Dendritic cell treated with granulocyte-macrophage colony-stimulating factor and Interleukin-4, amounts not matched to agents 40 ng/mL and 50 ng/mL, for 4 days (primary cell): ENCODE results near the gene JPH3.

Experiments used
- H3K27ac Mint-ChIP-seq: one replicate; pipeline ENCODE4 v1.8.0; 2022; ENCODE audit warnings: mild to moderate bottlenecking, mixed read lengths
- H3K27me3 Mint-ChIP-seq: one replicate; pipeline ENCODE4 v1.8.0; 2022; ENCODE audit warnings: mild to moderate bottlenecking, mixed read lengths
- H3K36me3 Mint-ChIP-seq: one replicate; pipeline ENCODE4 v1.8.0; 2022; ENCODE audit warnings: low read depth, mixed read lengths
- H3K4me1 Mint-ChIP-seq: one replicate; pipeline ENCODE4 v1.8.0; 2022; ENCODE audit warnings: low read depth, mixed read lengths
- H3K4me3 Mint-ChIP-seq: one replicate; pipeline ENCODE4 v1.8.0; 2022; ENCODE audit warnings: mild to moderate bottlenecking, moderate library complexity, mixed read lengths
- H3K9me3 Mint-ChIP-seq: one replicate; pipeline ENCODE4 v1.8.0; 2022; ENCODE audit warnings: mixed read lengths
- intact Hi-C: fragments of 100-400 bp; cut with micrococcal nuclease; formaldehyde crosslinking; loops from one replicate; pipeline ENCODE4 v1.15.0; 2022

JPH3 gene

DNA sequence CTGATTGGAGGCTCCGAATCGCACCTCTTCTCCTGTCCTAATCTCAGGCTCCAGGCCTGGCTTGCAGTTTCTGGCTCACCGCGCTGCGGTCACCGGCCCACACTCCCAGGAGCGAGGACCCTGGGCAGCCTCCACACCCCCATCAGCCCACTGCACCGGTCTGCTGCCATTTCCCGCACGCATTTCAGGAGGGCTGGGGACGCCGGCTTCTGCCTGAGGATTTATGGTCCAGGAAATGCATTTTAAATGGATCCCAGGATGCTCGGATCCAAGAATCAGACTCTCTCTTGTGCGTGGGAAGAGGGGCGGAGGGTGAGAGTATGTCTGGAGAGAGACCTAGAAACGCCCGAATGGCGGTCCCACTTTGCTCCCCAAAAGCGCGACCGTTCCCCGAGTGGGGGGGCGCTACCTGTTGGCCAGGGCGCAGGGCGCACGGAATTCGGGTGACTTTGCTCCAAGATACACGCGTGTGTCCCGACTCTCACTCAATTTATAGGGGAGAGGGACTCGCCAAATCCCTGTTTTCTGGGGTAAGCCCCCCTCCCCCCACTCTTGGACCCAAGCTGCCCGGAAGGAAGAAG, 817 bp upstream of the JPH3 start:
- H3K27me3 Mint-ChIP-seq = peaks cover 64% of the 10 kb centered on the region
- intact Hi-C loops = no loop called here
- H3K4me3 Mint-ChIP-seq = no peak overlapping the region
- no peaks in the 10 kb centered on the region for H3K9me3 Mint-ChIP-seq
- H3K4me1 Mint-ChIP-seq = no peaks in the 10 kb centered on the region
- H3K36me3 Mint-ChIP-seq = no peaks in the 10 kb centered on the region
- no peak overlapping the region for H3K27ac Mint-ChIP-seq

DNA sequence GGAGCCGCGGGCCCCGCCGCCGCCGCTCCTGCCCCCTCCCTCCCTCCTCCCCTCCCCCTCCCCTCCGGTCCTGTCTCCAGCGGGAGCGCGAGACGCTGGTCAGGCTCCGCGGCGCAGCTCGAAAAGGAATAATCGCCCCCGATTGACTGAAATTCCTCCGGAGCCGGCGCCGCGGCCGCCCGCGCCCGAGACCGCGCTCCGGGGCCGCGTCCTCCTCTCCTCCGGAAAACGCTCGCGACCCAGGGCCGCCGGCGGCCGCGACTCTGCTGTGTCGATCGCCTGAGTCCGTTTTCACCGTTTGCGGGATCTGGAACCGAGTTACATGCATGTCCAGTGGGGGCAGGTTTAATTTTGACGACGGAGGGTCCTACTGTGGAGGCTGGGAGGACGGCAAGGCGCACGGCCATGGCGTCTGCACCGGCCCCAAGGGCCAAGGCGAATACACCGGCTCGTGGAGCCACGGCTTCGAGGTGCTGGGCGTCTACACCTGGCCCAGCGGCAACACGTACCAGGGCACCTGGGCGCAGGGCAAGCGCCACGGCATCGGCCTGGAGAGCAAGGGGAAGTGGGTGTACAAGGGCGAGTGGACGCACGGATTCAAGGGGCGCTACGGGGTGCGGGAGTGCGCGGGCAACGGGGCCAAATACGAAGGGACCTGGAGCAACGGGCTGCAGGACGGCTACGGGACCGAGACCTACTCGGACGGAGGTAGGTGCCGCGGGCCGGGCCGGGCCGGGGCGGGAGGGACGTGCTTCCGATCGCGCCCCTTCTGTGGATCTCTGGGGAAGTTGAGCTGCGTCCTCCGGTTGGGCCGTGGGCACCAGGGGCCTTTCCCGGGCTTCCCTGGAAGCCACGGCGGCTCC, 744 bp downstream of the JPH3 start:
- H3K4me1 Mint-ChIP-seq = no peaks in the 10 kb centered on the region
- no peak overlapping the region for H3K4me3 Mint-ChIP-seq
- no peaks in the 10 kb centered on the region for H3K36me3 Mint-ChIP-seq
- no peak overlapping the region for H3K27ac Mint-ChIP-seq
- H3K27me3 Mint-ChIP-seq = peaks cover 74% of the 10 kb centered on the region
- H3K9me3 Mint-ChIP-seq = no peaks in the 10 kb centered on the region
- intact Hi-C loops = no loop called here

DNA sequence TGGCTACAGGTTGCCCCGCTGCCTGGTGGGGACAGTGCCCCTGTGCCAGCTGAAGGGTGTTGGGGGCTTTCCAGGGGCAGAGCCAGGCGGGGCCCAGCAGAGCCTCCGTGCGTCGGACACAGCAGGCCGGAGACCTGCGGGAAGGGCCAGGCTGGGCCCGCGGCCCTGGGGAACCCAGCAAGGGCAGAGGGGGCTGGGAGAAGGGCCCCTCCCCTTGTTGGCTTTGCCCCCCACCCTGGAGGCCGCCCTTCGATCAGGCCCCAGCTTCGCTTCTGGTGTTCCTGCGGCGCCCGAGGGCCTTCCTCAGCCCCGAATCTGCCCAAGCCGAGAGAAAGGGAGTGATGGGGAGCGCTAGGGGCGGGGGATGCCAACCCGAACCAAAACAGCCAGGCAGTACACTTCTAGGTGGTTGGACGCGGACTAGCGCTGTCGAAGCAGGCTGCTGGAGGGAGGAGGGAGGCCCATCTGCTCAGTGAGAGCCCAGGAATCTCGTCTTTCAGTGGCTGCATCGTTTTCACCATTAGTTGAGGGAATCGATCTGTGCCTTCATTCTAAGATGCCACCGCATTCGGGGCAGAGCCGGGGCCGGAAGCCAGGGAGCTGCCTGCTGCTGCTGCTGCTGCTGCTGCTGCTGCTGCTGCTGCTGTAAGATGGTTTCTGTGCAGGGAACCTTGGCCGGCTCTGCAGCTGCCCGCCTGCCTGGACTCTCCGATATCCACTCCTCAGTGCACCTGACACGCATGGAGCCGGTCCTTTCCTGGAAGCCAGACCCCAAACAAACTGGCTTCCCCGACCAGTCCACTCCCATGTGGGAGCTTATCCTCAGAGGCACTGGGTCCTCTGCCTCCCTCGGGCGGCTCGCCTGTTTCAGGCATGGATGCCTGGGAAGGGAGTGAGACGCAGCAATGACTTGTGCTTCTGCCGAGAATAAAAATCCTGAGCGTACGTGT, 1.7 kb downstream of the JPH3 start:
- no peaks in the 10 kb centered on the region for H3K9me3 Mint-ChIP-seq
- no peaks in the 10 kb centered on the region for H3K4me1 Mint-ChIP-seq
- H3K4me3 Mint-ChIP-seq = no peak overlapping the region
- intact Hi-C loops = no loop called here
- peaks cover 73% of the 10 kb centered on the region for H3K27me3 Mint-ChIP-seq
- H3K27ac Mint-ChIP-seq = no peak overlapping the region
- no peaks in the 10 kb centered on the region for H3K36me3 Mint-ChIP-seq

DNA sequence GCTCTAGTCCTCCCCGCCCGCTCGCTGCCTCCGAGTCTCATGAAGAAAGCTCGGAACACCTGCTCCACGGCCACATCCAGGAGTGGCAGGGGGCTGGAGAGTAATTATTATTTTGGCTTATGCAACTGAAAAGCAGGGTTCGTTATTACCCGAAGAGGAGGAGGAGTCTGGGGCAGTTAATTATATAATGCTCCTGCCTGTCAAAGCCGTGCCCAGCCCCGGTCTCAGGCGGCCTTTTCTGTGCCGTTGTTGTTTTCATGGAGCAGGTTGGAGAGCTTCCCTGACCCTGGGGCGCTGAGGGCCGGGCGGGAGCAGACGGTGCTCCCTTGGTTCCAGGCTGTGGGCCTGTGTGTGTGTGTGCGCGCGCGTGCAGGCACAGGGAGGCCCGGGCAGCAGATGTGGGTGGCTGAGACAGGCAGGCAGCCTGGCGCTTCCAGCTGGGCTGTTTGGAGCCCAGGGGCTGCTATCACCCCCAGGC, 2.4 kb downstream of the JPH3 start:
- intact Hi-C loops = no loop called here
- Mint-ChIP-seq H3K4me1 (no peaks in the 10 kb centered on the region), H3K4me3 (no peak overlapping the region), H3K27ac (no peak overlapping the region), H3K36me3 (no peaks in the 10 kb centered on the region), H3K27me3 (peaks cover 66% of the 10 kb centered on the region), H3K9me3 (no peaks in the 10 kb centered on the region)

DNA sequence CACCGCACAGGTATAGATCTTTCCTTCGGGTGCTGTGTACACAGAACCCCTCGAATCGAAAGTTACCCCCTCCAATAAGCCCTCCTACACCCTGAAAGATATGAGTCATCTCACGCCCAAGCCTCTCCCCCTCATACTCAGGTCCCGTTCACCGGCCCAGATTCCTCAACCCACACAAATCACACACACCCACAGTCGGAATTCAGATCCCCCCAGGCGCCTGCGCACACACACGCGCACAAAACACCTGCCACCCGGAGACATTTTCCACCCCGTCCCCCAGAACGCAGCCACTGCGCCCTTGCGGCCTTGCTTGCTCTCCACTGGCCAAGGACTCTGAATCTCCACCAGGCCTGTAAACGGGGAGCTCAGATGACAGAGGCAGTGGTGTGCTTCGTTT, 4.9 kb downstream of the JPH3 start:
- H3K27me3 Mint-ChIP-seq = peaks cover 47% of the 10 kb centered on the region

DNA sequence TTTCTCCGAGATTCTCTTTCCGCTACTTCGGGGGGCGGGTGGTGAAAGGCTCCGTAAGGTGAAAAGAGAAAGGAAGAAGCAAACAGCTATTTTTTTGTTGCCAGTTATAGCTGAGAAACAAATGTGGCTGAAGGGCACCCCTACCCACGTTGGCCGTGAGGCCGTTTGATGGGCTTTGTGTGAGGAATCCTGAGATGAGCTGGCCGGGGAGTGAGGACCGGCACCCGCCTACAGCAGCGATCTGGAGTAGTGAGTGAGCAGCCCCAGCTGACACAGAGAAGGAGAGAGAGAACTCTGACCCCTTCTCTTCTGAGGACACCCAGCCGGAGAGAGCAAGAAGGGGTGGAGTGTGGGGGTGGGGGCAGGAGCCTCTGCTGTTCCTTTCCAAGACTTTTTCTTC, 5.6 kb downstream of the JPH3 start:
- Mint-ChIP-seq H3K4me3 (no peak overlapping the region), H3K27me3 (peaks cover 46% of the 10 kb centered on the region), H3K9me3 (no peaks in the 10 kb centered on the region), H3K4me1 (no peaks in the 10 kb centered on the region), H3K27ac (no peak overlapping the region), H3K36me3 (no peaks in the 10 kb centered on the region)
- intact Hi-C loops = no loop called here

More for the DNA sequence above, 4.9 kb downstream of the JPH3 start:
- intact Hi-C loops = no loop called here
- no peak overlapping the region for H3K4me3 Mint-ChIP-seq
- no peaks in the 10 kb centered on the region for H3K9me3 Mint-ChIP-seq
- H3K36me3 Mint-ChIP-seq = no peaks in the 10 kb centered on the region
- no peak overlapping the region for H3K27ac Mint-ChIP-seq
- H3K4me1 Mint-ChIP-seq = no peaks in the 10 kb centered on the region

DNA sequence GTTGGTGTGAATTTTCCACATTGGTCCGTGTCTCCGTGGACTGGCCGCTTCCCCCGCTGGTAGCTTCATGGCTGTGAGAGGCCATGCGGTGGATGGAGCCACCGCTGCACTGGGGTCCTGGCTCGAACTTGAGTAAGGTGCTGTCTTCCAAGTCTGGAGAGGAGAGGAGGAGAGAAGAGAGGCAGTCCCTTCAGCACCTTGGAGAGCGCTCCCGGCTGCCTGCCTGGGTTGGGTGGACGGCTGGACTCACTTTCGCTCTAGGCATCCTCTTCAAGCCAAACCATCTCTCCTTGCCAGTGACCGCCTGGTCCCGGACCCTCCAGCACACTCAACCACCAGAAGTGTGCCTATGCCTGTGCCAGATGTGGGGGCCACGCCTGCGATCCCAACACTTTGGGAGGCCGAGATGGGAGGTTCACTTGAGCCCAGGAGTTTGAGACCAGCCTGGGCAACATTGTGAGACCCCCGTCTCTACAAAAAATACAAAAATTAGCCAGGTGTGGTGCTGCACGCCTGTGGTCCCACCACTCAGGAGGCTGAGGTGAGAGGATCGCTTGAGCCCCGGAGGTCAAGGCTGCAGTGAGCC, 6.2 kb downstream of the JPH3 start:
- Mint-ChIP-seq H3K9me3 (no peaks in the 10 kb centered on the region), H3K27me3 (peaks cover 40% of the 10 kb centered on the region), H3K27ac (no peak overlapping the region), H3K4me1 (no peaks in the 10 kb centered on the region), H3K36me3 (no peaks in the 10 kb centered on the region), H3K4me3 (no peak overlapping the region)
- intact Hi-C loops = no loop called here

DNA sequence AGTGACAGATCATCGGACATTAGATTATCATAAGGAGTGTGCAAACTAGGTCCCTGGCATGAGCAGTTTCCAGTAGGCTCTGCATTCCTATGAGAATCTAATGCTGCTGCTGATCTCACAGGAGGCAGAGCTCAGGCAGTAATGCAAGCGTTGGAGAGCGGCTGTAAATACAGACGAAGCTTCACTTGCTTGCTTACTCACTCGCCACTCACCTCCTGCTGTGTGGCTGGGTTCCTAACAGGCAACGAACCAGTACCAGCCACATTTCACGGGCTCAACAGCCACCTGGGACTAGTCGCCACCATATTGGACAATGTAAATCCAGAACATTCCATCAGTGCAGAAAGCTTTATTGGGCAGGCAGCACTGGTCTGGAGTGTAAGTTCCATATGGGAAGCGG, 7.7 kb downstream of the JPH3 start:
- Mint-ChIP-seq H3K36me3 (no peaks in the 10 kb centered on the region), H3K4me1 (no peaks in the 10 kb centered on the region), H3K27me3 (peaks cover 25% of the 10 kb centered on the region), H3K27ac (no peak overlapping the region), H3K9me3 (no peaks in the 10 kb centered on the region), H3K4me3 (no peak overlapping the region)
- intact Hi-C loops = no loop called here

DNA sequence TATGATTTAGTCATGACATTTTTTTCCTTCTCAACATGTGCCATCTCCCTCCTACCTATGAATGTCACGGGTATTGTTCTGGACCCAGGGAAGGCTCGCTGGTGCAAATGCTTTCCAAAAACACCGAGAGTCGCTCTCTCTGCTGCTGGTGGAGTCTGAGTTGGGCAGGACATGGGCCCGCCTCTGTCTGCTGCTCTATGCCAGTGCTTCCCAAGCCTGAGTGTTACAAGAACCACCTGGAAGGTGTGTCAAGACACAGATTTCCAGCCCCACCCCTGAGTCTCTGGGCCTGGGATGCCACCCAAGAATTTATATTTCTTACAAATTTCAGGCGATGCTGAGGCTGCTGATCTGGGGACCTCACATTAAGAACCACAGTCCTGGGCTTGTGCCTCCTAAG, 9.1 kb downstream of the JPH3 start:
- Mint-ChIP-seq H3K27ac (no peak overlapping the region), H3K27me3 (peaks cover 14% of the 10 kb centered on the region), H3K4me3 (no peak overlapping the region), H3K4me1 (no peaks in the 10 kb centered on the region), H3K36me3 (no peaks in the 10 kb centered on the region), H3K9me3 (no peaks in the 10 kb centered on the region)
- intact Hi-C loops = no loop called here

DNA sequence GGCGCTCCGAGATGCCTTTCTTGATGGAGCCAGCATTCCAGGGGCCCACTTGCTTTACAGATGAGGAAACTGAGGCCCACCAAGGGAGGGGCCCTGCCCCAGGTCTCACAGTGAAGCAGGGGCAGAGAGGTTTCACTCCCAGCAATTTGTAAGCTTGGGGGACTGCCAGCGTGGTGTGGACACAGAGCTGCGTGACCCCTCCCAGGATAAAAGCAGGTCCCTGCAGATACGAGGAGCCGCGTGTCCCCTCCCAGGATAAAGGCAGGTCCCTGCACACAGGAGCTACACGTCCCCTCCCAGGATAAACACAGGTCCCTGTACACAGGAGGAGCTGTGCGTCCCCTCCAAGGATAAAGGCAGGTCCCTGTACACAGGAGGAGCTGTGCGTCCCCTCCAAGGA, 11.7 kb downstream of the JPH3 start:
- Mint-ChIP-seq H3K4me3 (no peak overlapping the region), H3K27ac (no peak overlapping the region), H3K9me3 (no peaks in the 10 kb centered on the region), H3K27me3 (peaks cover 3% of the 10 kb centered on the region), H3K4me1 (no peaks in the 10 kb centered on the region), H3K36me3 (no peaks in the 10 kb centered on the region)
- intact Hi-C loops = no loop called here

DNA sequence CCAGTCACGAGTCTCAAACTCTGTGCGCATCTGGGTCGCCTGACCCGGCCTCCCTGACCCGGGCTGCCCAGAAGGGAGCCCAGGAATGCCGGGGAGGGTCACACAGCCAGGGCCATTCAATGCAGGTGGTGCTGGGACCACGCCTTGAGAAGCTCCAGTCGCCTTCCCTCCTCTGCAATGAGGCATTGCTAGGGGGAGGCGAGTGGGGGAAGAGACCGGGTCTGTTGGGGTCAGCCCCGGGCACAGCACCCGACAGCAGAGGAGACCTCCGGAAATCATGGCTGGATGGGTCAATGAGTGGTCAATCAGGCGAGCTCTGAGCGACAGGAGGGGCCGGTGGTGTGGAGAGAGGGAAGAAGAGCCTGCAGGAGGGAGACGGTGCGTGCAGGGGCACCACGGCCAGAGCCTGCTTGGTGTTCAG, 13.3 kb downstream of the JPH3 start:
- intact Hi-C loops = no loop called here
- Mint-ChIP-seq H3K27ac (no peak overlapping the region), H3K36me3 (no peaks in the 10 kb centered on the region), H3K9me3 (no peaks in the 10 kb centered on the region), H3K4me3 (no peak overlapping the region), H3K27me3 (peaks cover 12% of the 10 kb centered on the region), H3K4me1 (no peaks in the 10 kb centered on the region)

DNA sequence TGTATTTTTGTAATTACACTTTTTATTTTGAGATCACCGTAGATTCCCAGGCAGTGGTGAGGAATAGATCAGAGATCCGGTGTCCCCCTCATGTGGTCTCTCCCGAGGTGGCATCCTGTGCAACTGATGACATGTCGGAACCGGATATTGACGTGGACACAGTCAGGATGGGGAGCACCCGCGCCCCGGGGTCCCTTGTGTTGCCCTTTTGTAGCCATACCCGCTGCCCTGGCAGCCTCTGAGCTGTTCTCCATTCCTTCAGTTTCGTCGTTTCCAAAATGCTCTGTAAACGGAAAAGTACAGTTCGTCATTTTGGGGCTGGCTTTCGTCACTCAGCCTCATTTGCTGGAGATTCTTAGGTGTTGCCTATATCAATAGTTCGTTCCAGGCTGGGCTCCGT, 14.2 kb downstream of the JPH3 start:
- H3K9me3 Mint-ChIP-seq = no peaks in the 10 kb centered on the region
- peaks cover 12% of the 10 kb centered on the region for H3K27me3 Mint-ChIP-seq
- no peak overlapping the region for H3K4me3 Mint-ChIP-seq
- intact Hi-C loops = no loop called here
- H3K4me1 Mint-ChIP-seq = no peaks in the 10 kb centered on the region
- no peaks in the 10 kb centered on the region for H3K36me3 Mint-ChIP-seq
- no peak overlapping the region for H3K27ac Mint-ChIP-seq

DNA sequence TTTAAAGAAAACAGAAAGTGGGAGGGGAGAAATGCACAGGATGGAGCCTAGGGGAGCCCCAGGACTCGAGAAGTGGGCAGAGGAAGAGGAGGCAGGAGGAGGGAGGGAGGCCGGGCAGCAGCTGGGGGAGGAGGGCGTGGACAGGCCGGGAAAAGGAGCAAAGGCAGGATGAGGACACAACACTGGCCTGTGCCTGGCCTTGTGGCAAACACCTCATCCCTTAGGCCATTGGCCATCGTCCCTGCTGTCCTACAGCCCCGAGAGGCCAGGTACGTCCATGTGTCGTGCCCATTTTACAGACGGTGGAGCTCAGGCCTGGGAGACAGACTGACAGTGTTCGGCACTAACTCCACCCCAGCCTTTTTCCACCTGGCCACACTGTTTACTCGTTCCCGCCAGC, 15.9 kb downstream of the JPH3 start:
- H3K4me1 Mint-ChIP-seq = no peaks in the 10 kb centered on the region
- H3K36me3 Mint-ChIP-seq = no peaks in the 10 kb centered on the region
- no peak overlapping the region for H3K4me3 Mint-ChIP-seq
- no peak overlapping the region for H3K27ac Mint-ChIP-seq
- H3K27me3 Mint-ChIP-seq = peaks cover 13% of the 10 kb centered on the region
- no peaks in the 10 kb centered on the region for H3K9me3 Mint-ChIP-seq
- intact Hi-C loops = no loop called here
